SU-DHL-6 (cell line): Measurements from ENCODE around the gene TNNI3K.

Experiments used
- EZH2phosphoT487 ChIP-seq: fragments of 200-600 bp; sonication (generic), shearing (Covaris generic); conservative IDR thresholded peaks from 2 replicates; pipeline ENCODE4 v1.6.1; 2018; ENCODE audit warnings: mild to moderate bottlenecking, antibody characterized with exemption, low read length, moderate library complexity, mixed read lengths
- TF ChIP-seq, protein P1 (sequence below): fragments of 200-600 bp; sonication (generic); IDR thresholded peaks from one replicate; pipeline ENCODE4 v1.5.1; 2017; ENCODE audit warnings: antibody characterized with exemption, mild to moderate bottlenecking, low read length, moderate library complexity; ENCODE audit not compliant: insufficient read depth, poor library complexity, severe bottlenecking

DNA sequence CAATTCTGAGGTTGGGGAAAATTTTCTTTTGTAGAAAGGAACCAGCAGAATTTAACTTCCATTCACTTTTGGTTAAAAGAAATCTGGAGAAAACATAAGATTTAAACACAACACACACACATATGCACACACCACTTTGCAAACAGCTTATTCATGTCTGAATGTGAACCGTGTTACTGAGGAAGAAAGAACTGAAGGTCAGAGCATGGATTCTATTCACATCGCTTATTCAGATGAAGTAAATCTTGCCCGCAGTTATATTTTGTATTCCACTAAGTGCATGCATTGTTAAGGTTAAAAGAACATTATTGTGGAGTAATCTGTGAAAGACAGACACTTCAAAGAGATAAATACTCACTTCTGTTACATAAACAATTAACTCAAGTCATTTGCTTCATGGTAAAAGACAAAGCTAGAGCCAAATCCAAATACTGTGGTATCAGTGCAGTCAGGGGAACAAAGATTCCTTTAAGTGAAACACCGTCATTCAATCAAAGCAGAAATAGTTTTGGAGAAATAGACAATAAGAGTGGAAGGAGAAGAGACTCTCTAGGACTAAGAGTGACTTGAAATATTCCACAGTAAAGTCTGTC lies 195.3 kb downstream of the TNNI3K start:
- TF ChIP-seq, protein P1, sequence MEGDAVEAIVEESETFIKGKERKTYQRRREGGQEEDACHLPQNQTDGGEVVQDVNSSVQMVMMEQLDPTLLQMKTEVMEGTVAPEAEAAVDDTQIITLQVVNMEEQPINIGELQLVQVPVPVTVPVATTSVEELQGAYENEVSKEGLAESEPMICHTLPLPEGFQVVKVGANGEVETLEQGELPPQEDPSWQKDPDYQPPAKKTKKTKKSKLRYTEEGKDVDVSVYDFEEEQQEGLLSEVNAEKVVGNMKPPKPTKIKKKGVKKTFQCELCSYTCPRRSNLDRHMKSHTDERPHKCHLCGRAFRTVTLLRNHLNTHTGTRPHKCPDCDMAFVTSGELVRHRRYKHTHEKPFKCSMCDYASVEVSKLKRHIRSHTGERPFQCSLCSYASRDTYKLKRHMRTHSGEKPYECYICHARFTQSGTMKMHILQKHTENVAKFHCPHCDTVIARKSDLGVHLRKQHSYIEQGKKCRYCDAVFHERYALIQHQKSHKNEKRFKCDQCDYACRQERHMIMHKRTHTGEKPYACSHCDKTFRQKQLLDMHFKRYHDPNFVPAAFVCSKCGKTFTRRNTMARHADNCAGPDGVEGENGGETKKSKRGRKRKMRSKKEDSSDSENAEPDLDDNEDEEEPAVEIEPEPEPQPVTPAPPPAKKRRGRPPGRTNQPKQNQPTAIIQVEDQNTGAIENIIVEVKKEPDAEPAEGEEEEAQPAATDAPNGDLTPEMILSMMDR: no peak
- no peak for TF ChIP-seq EZH2phosphoT487
